SK-N-SH (cell line): ENCODE results near the gene TBK1.

ENCODE experiments used
- CTCF ChIP-seq: fragments of 200-600 bp; sonication (generic); IDR thresholded peaks from 2 replicates; pipeline ENCODE4 v1.6.1; 2017; ENCODE audit warnings: antibody characterized with exemption, mild to moderate bottlenecking, moderate library complexity
- ELF1 ChIP-seq: IDR thresholded peaks from 2 replicates; pipeline ENCODE4 v1.4.0; 2012
- EP300 ChIP-seq, 2 experiments: IDR thresholded peaks; 2 replicates each; pipeline versions ENCODE4 v1.4.0 to v1.6.1; 2012; ENCODE audit warnings: borderline replicate concordance in 1 of 2, low read depth in 1 of 2, low read length in 1 of 2
- FOXJ3 ChIP-seq: sonication (generic); formaldehyde crosslinking; IDR thresholded peaks from 2 replicates; pipeline ENCODE4 v1.5.1; 2020; ENCODE audit warnings: mild to moderate bottlenecking, missing genetic modification reagents
- GATA2 ChIP-seq: sonication (generic); formaldehyde crosslinking; IDR thresholded peaks from 2 replicates; pipeline ENCODE4 v1.5.0; 2020; ENCODE audit warnings: mild to moderate bottlenecking, missing genetic modification reagents
- MAX ChIP-seq: IDR thresholded peaks from 2 replicates; pipeline ENCODE4 v1.4.0; 2012; ENCODE audit warnings: low read depth
- SIN3A ChIP-seq: IDR thresholded peaks from 2 replicates; pipeline ENCODE4 v1.6.1; 2012; ENCODE audit warnings: low read depth, mild to moderate bottlenecking, low read length, moderate library complexity, borderline replicate concordance
- TAF1 ChIP-seq: IDR thresholded peaks from 2 replicates; pipeline ENCODE4 v1.6.1; 2012; ENCODE audit warnings: low read depth, mild to moderate bottlenecking, low read length, moderate library complexity, borderline replicate concordance
- TEAD4 ChIP-seq: IDR thresholded peaks from 2 replicates; pipeline ENCODE4 v1.4.0; 2012; ENCODE audit warnings: mild to moderate bottlenecking, borderline replicate concordance; ENCODE audit not compliant: insufficient read depth
- ZBTB33 ChIP-seq: IDR thresholded peaks from 2 replicates; pipeline ENCODE4 v1.4.0; 2012; ENCODE audit warnings: low read depth, borderline replicate concordance
- TF ChIP-seq, protein P1 (sequence below): fragments of 150-350 bp; IDR thresholded peaks from 2 replicates; pipeline ENCODE4 v1.6.1; 2016; ENCODE audit warnings: mild to moderate bottlenecking, low read depth, low read length

- TF ChIP-seq MAX (no peak), TEAD4 (no peak), SIN3A (no peak), CTCF (no peak), TAF1 (no peak), ELF1 (no peak), EP300 (IDR thresholded peaks at IDR 0.05; ENCODE audit: borderline replicate concordance in 1 of 2, low read depth in 1 of 2, low read length in 1 of 2) (no peak), GATA2 (CRISPR knock-in tag) (no peak), FOXJ3 (CRISPR knock-in tag) (no peak), ZBTB33 (no peak)
- TF ChIP-seq, protein P1, sequence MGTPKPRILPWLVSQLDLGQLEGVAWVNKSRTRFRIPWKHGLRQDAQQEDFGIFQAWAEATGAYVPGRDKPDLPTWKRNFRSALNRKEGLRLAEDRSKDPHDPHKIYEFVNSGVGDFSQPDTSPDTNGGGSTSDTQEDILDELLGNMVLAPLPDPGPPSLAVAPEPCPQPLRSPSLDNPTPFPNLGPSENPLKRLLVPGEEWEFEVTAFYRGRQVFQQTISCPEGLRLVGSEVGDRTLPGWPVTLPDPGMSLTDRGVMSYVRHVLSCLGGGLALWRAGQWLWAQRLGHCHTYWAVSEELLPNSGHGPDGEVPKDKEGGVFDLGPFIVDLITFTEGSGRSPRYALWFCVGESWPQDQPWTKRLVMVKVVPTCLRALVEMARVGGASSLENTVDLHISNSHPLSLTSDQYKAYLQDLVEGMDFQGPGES: no peak
Measured at GRCh38 chr12:64531665-64532334, 79.9 kb downstream of the TBK1 start.
